ENCODE results near the gene KCNA3.

Gene KCNA3

DNA sequence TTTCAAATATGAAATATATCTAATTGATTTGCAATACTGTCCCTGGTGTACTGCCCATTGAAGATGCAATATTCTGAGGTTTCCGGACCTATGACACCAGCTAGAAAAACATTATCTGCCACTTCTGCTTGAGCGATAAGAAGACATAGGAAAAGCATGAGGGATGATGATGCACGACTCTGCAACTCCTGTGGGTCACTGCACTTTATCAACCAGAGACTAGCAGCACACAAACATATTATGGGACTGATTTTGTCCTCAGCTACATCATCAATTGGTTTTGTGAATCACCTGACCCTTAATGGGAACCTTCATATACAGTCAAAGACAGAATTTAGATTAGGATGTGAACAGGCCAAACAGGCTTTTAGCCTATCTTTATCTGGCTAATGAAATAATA lies 13.8 kb upstream of the KCNA3 start:
- Mint-ChIP-seq H3K4me1 (no peaks in the 10 kb centered on the region), H3K9me3 (no peaks in the 10 kb centered on the region), H3K4me3 (no peak overlapping the region), H3K36me3 (ENCODE audit: low read depth) (no peaks in the 10 kb centered on the region), H3K27ac (no peak overlapping the region), H3K27me3 (ENCODE audit: low read depth) (peaks cover 25% of the 10 kb centered on the region)
- TF ChIP-seq CTCF (IDR thresholded peaks at IDR 0.05; ENCODE audit: unreplicated experiment in 3 of 3), result no peak

DNA sequence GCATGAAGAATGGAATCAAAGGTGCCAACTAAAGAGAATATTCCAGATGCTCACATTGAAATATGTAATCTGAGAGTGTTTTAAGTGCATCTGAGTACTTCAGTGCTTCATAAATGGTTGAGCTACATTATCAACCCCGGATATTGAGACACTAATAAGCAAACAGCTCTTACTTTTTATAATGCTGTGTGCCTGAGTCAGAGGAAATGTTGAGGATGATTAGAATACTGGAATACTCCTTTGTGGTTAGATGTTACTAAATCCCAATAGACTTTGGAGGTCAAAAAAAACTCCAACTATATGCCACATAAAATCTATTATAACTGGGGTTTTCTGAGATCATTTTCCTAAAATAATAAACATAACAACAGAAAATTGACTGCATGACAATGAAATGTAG lies 12.5 kb upstream of the KCNA3 start:
- TF ChIP-seq CTCF (IDR thresholded peaks at IDR 0.05; ENCODE audit: unreplicated experiment in 3 of 3), result no peak
- H3K4me1 Mint-ChIP-seq, result no peaks in the 10 kb centered on the region
- H3K4me3 Mint-ChIP-seq, result no peak overlapping the region
- no peaks in the 10 kb centered on the region for H3K36me3 Mint-ChIP-seq (ENCODE audit: low read depth)
- H3K27ac Mint-ChIP-seq, result no peak overlapping the region
- no peaks in the 10 kb centered on the region for H3K9me3 Mint-ChIP-seq
- H3K27me3 Mint-ChIP-seq (ENCODE audit: low read depth), result peaks cover 25% of the 10 kb centered on the region

DNA sequence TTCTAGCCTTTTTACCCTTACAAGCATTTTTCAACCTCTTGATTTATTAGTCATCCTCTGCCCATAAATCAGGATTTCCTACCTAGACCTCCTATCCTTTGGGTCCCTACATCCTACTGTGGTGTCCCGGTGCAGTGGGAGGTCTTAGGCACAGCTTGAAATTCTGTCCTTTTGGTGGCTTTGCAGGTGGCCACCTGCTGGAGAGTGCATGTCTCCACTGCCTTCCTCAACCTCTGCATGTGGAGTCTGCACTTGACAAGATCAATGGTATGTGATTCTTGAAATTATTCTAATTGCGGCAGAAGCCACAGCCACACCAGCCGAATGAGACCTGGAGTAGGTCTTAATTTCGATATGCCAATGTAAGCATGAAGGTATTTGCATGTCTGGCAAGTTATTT lies 11.4 kb upstream of the KCNA3 start:
- no peak overlapping the region for H3K27ac Mint-ChIP-seq
- no peaks in the 10 kb centered on the region for H3K9me3 Mint-ChIP-seq
- H3K27me3 Mint-ChIP-seq (ENCODE audit: low read depth), result peaks cover 32% of the 10 kb centered on the region
- no peak for TF ChIP-seq CTCF (IDR thresholded peaks at IDR 0.05; ENCODE audit: unreplicated experiment in 3 of 3)
- no peaks in the 10 kb centered on the region for H3K36me3 Mint-ChIP-seq (ENCODE audit: low read depth)
- H3K4me1 Mint-ChIP-seq, result no peaks in the 10 kb centered on the region
- H3K4me3 Mint-ChIP-seq, result no peak overlapping the region

GRCh38 chr1:110684491-110684890 lies 9.8 kb upstream of the KCNA3 start:
- Mint-ChIP-seq H3K9me3 (no peaks in the 10 kb centered on the region), H3K27me3 (ENCODE audit: low read depth) (peaks cover 38% of the 10 kb centered on the region), H3K4me3 (no peak overlapping the region), H3K4me1 (no peaks in the 10 kb centered on the region), H3K27ac (no peak overlapping the region), H3K36me3 (ENCODE audit: low read depth) (no peaks in the 10 kb centered on the region)
- TF ChIP-seq CTCF (IDR thresholded peaks at IDR 0.05; ENCODE audit: unreplicated experiment in 3 of 3), result no peak

- peaks cover 49% of the 10 kb centered on the region for H3K27me3 Mint-ChIP-seq (ENCODE audit: low read depth)
- no peak overlapping the region for H3K27ac Mint-ChIP-seq
- H3K9me3 Mint-ChIP-seq, result no peaks in the 10 kb centered on the region
- no peak for TF ChIP-seq CTCF (IDR thresholded peaks at IDR 0.05; ENCODE audit: unreplicated experiment in 3 of 3)
- no peak overlapping the region for H3K4me3 Mint-ChIP-seq
- H3K4me1 Mint-ChIP-seq, result no peaks in the 10 kb centered on the region
- H3K36me3 Mint-ChIP-seq (ENCODE audit: low read depth), result no peaks in the 10 kb centered on the region
Observed at GRCh38 chr1:110682898-110683297, 8.2 kb upstream of the KCNA3 start.

DNA sequence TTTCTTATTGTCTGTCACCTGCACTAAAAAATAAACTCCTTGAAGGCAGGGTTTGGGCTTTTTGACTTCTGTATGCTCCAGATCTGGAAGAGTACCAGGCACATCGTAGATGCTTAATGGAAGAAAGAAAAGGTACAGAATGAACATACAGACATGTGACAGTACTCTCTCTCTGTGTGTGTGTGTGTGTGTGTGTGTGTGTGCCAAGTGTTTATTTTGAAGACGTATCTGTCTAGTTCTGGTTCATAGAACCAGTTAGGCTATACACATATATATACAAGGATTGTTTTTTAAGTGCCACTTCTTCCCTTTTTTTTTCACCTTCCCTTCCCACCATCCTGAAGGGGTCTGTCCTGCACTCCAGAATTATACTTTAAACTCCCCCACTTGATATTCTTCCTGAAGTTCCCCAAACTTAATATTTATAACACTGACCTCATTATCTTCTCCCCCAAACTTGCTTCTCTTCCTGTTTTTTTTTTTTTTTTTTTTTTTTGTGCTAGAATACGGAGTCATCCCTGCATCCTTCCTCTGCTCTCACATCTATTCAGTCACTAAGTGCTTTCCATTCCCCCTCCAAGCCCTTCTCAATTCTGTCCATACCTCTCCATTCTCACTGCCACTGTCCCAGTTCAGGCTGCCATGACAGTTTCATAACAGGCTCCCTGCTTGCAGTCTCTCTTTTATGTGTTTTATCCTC lies 5.4 kb upstream of the KCNA3 start:
- TF ChIP-seq CTCF (IDR thresholded peaks at IDR 0.05; ENCODE audit: unreplicated experiment in 3 of 3), result no peak
- H3K36me3 Mint-ChIP-seq (ENCODE audit: low read depth), result no peaks in the 10 kb centered on the region
- H3K27me3 Mint-ChIP-seq (ENCODE audit: low read depth), result peaks cover 66% of the 10 kb centered on the region
- H3K4me1 Mint-ChIP-seq, result no peaks in the 10 kb centered on the region
- H3K9me3 Mint-ChIP-seq, result no peaks in the 10 kb centered on the region
- H3K27ac Mint-ChIP-seq, result no peak overlapping the region
- H3K4me3 Mint-ChIP-seq, result no peak overlapping the region
